Neural cell (in vitro differentiated cells): ENCODE measurements around the gene HDLBP.

ENCODE experiments used
- EP300 ChIP-seq: fragments of 450-650 bp; conservative IDR thresholded peaks from 2 replicates; pipeline ENCODE4 v1.6.1; 2014; ENCODE audit warnings: antibody characterized with exemption, mild to moderate bottlenecking, moderate library complexity; ENCODE audit not compliant: poor library complexity, severe bottlenecking
- EZH2 ChIP-seq: fragments of 200-600, 300-800 bp; shearing (Covaris generic), sonication (generic); IDR thresholded peaks from 2 replicates; pipeline ENCODE4 v1.6.1; 2014; ENCODE audit warnings: antibody characterized with exemption, low read length, borderline replicate concordance, mild to moderate bottlenecking; ENCODE audit not compliant: insufficient read depth, poor library complexity, severe bottlenecking
- MXI1 ChIP-seq: fragments of 450-650 bp; conservative IDR thresholded peaks from 2 replicates; pipeline ENCODE4 v1.6.1; 2014; ENCODE audit warnings: antibody characterized with exemption, mild to moderate bottlenecking; ENCODE audit not compliant: poor library complexity, severe bottlenecking
- POLR2AphosphoS5 ChIP-seq: IDR thresholded peaks from 2 replicates; pipeline ENCODE4 v1.6.1; 2012
- RAD21 ChIP-seq: fragments of 450-650 bp; conservative IDR thresholded peaks from 2 replicates; pipeline ENCODE4 v1.6.1; 2014; ENCODE audit warnings: antibody characterized with exemption, mild to moderate bottlenecking, moderate library complexity
- TF ChIP-seq, protein P1 (sequence below): fragments of 450-650 bp; IDR thresholded peaks from 2 replicates; pipeline ENCODE4 v1.5.1; 2014; ENCODE audit warnings: antibody characterized with exemption, mild to moderate bottlenecking, moderate library complexity; ENCODE audit not compliant: poor library complexity, severe bottlenecking
- TF ChIP-seq, protein P2 (sequence below): IDR thresholded peaks from 2 replicates; pipeline ENCODE4 v1.6.1; 2012; ENCODE audit warnings: borderline replicate concordance

DNA sequence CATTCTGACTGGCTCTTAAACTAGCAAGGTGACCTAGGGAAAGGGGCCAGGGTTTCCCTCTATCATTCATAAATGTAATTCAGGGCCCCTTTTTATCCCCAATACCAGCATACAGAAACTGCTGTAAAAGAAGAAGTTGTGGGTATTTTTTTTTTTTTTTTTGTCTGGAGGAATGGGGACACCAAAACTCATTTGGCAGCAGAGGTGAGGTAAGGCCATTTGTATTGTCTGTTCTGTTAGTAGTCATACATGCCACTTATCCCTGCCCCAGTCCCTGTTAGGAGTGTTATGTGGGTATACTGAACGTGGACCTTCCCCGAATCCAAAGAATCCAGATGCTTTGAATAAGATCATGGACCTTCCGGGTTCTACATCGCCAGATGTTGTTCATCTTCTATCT is 1.9 kb upstream of the HDLBP start:
- TF ChIP-seq EP300 (no peak), RAD21 (no peak), EZH2 (no peak), MXI1 (no peak), POLR2AphosphoS5 (no peak)
- TF ChIP-seq, protein P1, sequence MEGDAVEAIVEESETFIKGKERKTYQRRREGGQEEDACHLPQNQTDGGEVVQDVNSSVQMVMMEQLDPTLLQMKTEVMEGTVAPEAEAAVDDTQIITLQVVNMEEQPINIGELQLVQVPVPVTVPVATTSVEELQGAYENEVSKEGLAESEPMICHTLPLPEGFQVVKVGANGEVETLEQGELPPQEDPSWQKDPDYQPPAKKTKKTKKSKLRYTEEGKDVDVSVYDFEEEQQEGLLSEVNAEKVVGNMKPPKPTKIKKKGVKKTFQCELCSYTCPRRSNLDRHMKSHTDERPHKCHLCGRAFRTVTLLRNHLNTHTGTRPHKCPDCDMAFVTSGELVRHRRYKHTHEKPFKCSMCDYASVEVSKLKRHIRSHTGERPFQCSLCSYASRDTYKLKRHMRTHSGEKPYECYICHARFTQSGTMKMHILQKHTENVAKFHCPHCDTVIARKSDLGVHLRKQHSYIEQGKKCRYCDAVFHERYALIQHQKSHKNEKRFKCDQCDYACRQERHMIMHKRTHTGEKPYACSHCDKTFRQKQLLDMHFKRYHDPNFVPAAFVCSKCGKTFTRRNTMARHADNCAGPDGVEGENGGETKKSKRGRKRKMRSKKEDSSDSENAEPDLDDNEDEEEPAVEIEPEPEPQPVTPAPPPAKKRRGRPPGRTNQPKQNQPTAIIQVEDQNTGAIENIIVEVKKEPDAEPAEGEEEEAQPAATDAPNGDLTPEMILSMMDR = no peak
- TF ChIP-seq, protein P2, sequence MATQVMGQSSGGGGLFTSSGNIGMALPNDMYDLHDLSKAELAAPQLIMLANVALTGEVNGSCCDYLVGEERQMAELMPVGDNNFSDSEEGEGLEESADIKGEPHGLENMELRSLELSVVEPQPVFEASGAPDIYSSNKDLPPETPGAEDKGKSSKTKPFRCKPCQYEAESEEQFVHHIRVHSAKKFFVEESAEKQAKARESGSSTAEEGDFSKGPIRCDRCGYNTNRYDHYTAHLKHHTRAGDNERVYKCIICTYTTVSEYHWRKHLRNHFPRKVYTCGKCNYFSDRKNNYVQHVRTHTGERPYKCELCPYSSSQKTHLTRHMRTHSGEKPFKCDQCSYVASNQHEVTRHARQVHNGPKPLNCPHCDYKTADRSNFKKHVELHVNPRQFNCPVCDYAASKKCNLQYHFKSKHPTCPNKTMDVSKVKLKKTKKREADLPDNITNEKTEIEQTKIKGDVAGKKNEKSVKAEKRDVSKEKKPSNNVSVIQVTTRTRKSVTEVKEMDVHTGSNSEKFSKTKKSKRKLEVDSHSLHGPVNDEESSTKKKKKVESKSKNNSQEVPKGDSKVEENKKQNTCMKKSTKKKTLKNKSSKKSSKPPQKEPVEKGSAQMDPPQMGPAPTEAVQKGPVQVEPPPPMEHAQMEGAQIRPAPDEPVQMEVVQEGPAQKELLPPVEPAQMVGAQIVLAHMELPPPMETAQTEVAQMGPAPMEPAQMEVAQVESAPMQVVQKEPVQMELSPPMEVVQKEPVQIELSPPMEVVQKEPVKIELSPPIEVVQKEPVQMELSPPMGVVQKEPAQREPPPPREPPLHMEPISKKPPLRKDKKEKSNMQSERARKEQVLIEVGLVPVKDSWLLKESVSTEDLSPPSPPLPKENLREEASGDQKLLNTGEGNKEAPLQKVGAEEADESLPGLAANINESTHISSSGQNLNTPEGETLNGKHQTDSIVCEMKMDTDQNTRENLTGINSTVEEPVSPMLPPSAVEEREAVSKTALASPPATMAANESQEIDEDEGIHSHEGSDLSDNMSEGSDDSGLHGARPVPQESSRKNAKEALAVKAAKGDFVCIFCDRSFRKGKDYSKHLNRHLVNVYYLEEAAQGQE = no peak
